ENCODE measurements around the gene CNTN5. TPM values are rescaled to one million over a fixed set of nuclear protein-coding genes. Genes with fewer than 3 reads are reported as not detected.

Gene CNTN5
- total RNA-seq, 1 experiment from 2014 or later: not detected

GRCh38 chr11:100068116-100068515 is 1047.4 kb downstream of the CNTN5 start:
- H3K4me1 Mint-ChIP-seq: peaks cover 19 to 22% of the 10 kb centered on the region in 2 experiments
- no peaks in the 10 kb centered on the region for H3K23me2 ChIP-seq (ENCODE audit: insufficient read length, low read depth, low read length, poor library complexity, severe bottlenecking)
- H3K4ac ChIP-seq (ENCODE audit: low read depth, low read length): no peak overlapping the region
- no peak for DNase-seq
- no peaks in the 10 kb centered on the region for H3K79me1 ChIP-seq (ENCODE audit: insufficient read depth, low read depth, low read length, poor library complexity, severe bottlenecking)
- H4K91ac ChIP-seq (ENCODE audit: insufficient read length, low read depth, low read length): no peak overlapping the region
- H3K27ac ChIP-seq (ENCODE audit: insufficient read length, low read depth, low read length): no peak overlapping the region
- no peaks in the 10 kb centered on the region; the same call in 1 of the 2 replicates for H3K27me3 Mint-ChIP-seq (ENCODE audit: low read depth)
- no peak overlapping the region for H3K4me2 ChIP-seq (ENCODE audit: insufficient read depth, insufficient read length, low read length)
- H2AK5ac ChIP-seq (ENCODE audit: insufficient read length, low read length): no peak overlapping the region
- H3K4me1 ChIP-seq (ENCODE audit: insufficient read depth, low read length): no peaks in the 10 kb centered on the region
- H3K9me3 ChIP-seq (ENCODE audit: control insufficient read depth, low read depth, low read length): no peaks in the 10 kb centered on the region
- H3K23ac ChIP-seq (ENCODE audit: insufficient read length, low read depth, low read length): no peak overlapping the region
- H4K20me1 ChIP-seq (ENCODE audit: control insufficient read depth, insufficient read depth, insufficient read length): no peaks in the 10 kb centered on the region
- no peak overlapping the region for H4K5ac ChIP-seq (ENCODE audit: insufficient read length, low read depth, low read length)
- H3K36me3 Mint-ChIP-seq (ENCODE audit: insufficient read depth in 1 of 3, low read depth in 3 of 3): no peaks in the 10 kb centered on the region
- TF ChIP-seq CTCF (conservative IDR thresholded peaks at IDR 0.05): no peak
- H2AFZ ChIP-seq (ENCODE audit: low read length): no peak overlapping the region
- H4K8ac ChIP-seq (replicated peaks; ENCODE audit: insufficient read length, low read depth, low read length): no peak overlapping the region
- H2BK12ac ChIP-seq (ENCODE audit: insufficient read length, low read depth, low read length): no peak overlapping the region
- H2BK5ac ChIP-seq (ENCODE audit: insufficient read length, low read length): no peak overlapping the region
- H3K4me3 Mint-ChIP-seq: no peak overlapping the region
- no peak overlapping the region for H3K18ac ChIP-seq (ENCODE audit: insufficient read length, low read depth, low read length)
- no peak overlapping the region for H3K27ac Mint-ChIP-seq
- no peak overlapping the region for H3K9ac ChIP-seq (ENCODE audit: extremely low read depth, insufficient read length, low read length)
- H2BK120ac ChIP-seq (ENCODE audit: low read depth, low read length, poor library complexity, severe bottlenecking): no peak overlapping the region
- WGBS (ENCODE audit: extremely low coverage, insufficient read length, low lambda C conversion rate): no CpG with 5 or more reads among the region's 4 CpGs
- H2BK20ac ChIP-seq (ENCODE audit: low read depth, low read length, poor library complexity, severe bottlenecking): no peak overlapping the region
- H3T11ph ChIP-seq (ENCODE audit: low read length): no peak overlapping the region
- H3K14ac ChIP-seq (ENCODE audit: insufficient read depth, low read length): no peak overlapping the region
- H3K9me3 Mint-ChIP-seq: no peaks in the 10 kb centered on the region
- H3K56ac ChIP-seq (ENCODE audit: insufficient read length, low read depth, low read length): no peak overlapping the region
- no peaks in the 10 kb centered on the region for H3K79me2 ChIP-seq (ENCODE audit: insufficient read depth, low read length)
- H2BK15ac ChIP-seq (ENCODE audit: low read depth, low read length): no peak overlapping the region
- H3K27me3 ChIP-seq (ENCODE audit: insufficient read depth, low read length): no peaks in the 10 kb centered on the region
